ENCODE data around the gene NTSR2.

The NTSR2 gene

DNA sequence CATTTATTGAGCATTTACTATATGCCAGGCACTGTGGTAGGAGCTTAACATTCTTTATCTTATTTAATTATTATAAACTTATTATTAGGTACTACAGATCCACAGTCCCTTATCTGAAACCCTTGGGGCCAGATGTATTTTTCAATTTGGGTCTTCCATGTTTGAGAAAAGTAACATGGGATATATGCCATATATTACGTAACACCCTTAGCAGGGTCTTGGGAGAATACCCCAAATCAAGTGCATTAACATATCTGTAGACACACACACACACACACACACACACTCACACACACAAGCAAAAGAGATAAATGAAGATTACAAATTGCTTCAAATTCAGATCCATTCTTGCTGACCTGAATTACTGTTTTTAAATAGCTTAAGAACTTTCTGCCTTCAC is 13.7 kb downstream of the NTSR2 start:
- no peaks in the 10 kb centered on the region for H3F3A ChIP-seq (ENCODE audit: control insufficient read depth, insufficient read depth)
- no peaks in the 10 kb centered on the region for H3K9me2 ChIP-seq (replicated peaks; ENCODE audit: control insufficient read depth, low read length)
- no peaks in the 10 kb centered on the region for H4K20me1 ChIP-seq (ENCODE audit: control insufficient read depth, insufficient read depth, low read depth, low read length)
- no peak overlapping the region for H3K4me2 ChIP-seq (ENCODE audit: low read length)
- H3K79me2 ChIP-seq (ENCODE audit: control insufficient read depth, low read length): no peaks in the 10 kb centered on the region
- no peaks in the 10 kb centered on the region for H3K9me3 ChIP-seq (ENCODE audit: control insufficient read depth, insufficient read depth, low read length)
- no peak overlapping the region for H3K4me3 ChIP-seq (ENCODE audit: low read length)
- no peak overlapping the region for H3K27ac ChIP-seq (ENCODE audit: low read depth, low read length)
- TF ChIP-seq, protein P1, sequence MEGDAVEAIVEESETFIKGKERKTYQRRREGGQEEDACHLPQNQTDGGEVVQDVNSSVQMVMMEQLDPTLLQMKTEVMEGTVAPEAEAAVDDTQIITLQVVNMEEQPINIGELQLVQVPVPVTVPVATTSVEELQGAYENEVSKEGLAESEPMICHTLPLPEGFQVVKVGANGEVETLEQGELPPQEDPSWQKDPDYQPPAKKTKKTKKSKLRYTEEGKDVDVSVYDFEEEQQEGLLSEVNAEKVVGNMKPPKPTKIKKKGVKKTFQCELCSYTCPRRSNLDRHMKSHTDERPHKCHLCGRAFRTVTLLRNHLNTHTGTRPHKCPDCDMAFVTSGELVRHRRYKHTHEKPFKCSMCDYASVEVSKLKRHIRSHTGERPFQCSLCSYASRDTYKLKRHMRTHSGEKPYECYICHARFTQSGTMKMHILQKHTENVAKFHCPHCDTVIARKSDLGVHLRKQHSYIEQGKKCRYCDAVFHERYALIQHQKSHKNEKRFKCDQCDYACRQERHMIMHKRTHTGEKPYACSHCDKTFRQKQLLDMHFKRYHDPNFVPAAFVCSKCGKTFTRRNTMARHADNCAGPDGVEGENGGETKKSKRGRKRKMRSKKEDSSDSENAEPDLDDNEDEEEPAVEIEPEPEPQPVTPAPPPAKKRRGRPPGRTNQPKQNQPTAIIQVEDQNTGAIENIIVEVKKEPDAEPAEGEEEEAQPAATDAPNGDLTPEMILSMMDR (IDR thresholded peaks at IDR 0.05; ENCODE audit: low read depth, low read length, poor library complexity, severe bottlenecking): no peak
- TF ChIP-seq EZH2phosphoT487 (IDR thresholded peaks at IDR 0.05; ENCODE audit: borderline replicate concordance, low read length): no peak
- H3K36me3 ChIP-seq (ENCODE audit: control insufficient read depth, low read length): no peaks in the 10 kb centered on the region
- no peaks in the 10 kb centered on the region for H3K4me1 ChIP-seq (ENCODE audit: control insufficient read depth, low read length)
- peaks cover 5% of the 10 kb centered on the region; the same call in 1 of the 2 replicates for H3K27me3 ChIP-seq (ENCODE audit: control insufficient read depth, low read length)

DNA sequence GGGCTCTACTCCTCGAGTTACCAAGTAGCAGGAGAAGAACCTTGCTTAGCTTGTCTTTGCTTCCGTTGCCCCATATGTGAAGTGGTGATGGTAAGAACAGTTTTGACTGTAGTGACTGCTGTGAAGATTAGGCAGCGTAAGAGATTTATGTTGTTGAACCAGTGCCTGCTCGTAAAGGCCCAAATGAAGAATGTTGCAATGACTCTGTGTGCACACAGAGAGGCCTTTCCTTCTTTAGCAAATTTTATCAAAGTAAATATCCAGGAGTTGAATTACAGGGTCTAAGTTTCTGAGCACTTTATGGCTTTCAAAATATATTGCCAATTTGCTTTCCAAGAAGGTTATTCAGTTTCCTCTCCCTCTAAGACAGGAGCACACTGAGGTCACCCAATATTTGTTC is 14.5 kb downstream of the NTSR2 start:
- Histone ChIP-seq H3K9me3 (ENCODE audit: control insufficient read depth, insufficient read depth, low read length) (no peaks in the 10 kb centered on the region), H3K79me2 (ENCODE audit: control insufficient read depth, low read length) (no peaks in the 10 kb centered on the region), H3K27me3 (ENCODE audit: control insufficient read depth, low read length) (peaks cover 12% of the 10 kb centered on the region; the same call in 1 of the 2 replicates), H3K4me3 (ENCODE audit: low read length) (no peak overlapping the region), H3K27ac (ENCODE audit: low read depth, low read length) (no peak overlapping the region), H3K9me2 (replicated peaks; ENCODE audit: control insufficient read depth, low read length) (no peaks in the 10 kb centered on the region), H3K4me2 (ENCODE audit: low read length) (no peak overlapping the region), H3F3A (ENCODE audit: control insufficient read depth, insufficient read depth) (no peaks in the 10 kb centered on the region), H3K36me3 (ENCODE audit: control insufficient read depth, low read length) (no peaks in the 10 kb centered on the region), H3K4me1 (ENCODE audit: control insufficient read depth, low read length) (no peaks in the 10 kb centered on the region), H4K20me1 (ENCODE audit: control insufficient read depth, insufficient read depth, low read depth, low read length) (no peaks in the 10 kb centered on the region)
- TF ChIP-seq, protein P1 (IDR thresholded peaks at IDR 0.05; ENCODE audit: low read depth, low read length, poor library complexity, severe bottlenecking): no peak
- no peak for TF ChIP-seq EZH2phosphoT487 (IDR thresholded peaks at IDR 0.05; ENCODE audit: borderline replicate concordance, low read length)

DNA sequence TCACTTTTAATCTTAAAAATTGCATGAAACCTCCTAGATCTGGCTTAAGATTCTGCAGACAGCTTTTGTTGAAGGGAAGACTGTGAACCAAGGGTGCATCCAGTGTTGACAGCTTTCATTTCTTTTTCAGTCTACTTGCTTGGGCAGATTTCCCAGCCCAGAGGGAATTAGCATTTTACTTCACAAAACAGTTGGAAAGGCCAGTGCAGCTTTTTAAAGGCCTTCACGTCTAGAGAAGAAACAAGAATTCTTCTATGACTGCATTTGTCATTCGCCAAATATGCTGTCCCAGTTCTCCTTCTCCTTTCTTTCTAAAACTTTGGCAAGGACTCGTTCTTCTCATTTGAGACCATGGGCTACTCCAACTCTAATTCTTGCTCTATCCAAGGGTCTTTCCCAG is 17.4 kb downstream of the NTSR2 start:
- no peak overlapping the region for H3K27ac ChIP-seq (ENCODE audit: low read depth, low read length)

More for the DNA sequence above, 17.4 kb downstream of the NTSR2 start:
- peaks cover 14% of the 10 kb centered on the region; the same call in 1 of the 2 replicates for H3K27me3 ChIP-seq (ENCODE audit: control insufficient read depth, low read length)
- H3K36me3 ChIP-seq (ENCODE audit: control insufficient read depth, low read length): no peaks in the 10 kb centered on the region
- H4K20me1 ChIP-seq (ENCODE audit: control insufficient read depth, insufficient read depth, low read depth, low read length): no peaks in the 10 kb centered on the region
- H3F3A ChIP-seq (ENCODE audit: control insufficient read depth, insufficient read depth): no peaks in the 10 kb centered on the region
- no peaks in the 10 kb centered on the region for H3K79me2 ChIP-seq (ENCODE audit: control insufficient read depth, low read length)
- TF ChIP-seq EZH2phosphoT487 (IDR thresholded peaks at IDR 0.05; ENCODE audit: borderline replicate concordance, low read length): no peak
- TF ChIP-seq, protein P1 (IDR thresholded peaks at IDR 0.05; ENCODE audit: low read depth, low read length, poor library complexity, severe bottlenecking): no peak
- no peaks in the 10 kb centered on the region for H3K9me3 ChIP-seq (ENCODE audit: control insufficient read depth, insufficient read depth, low read length)
- H3K4me1 ChIP-seq (ENCODE audit: control insufficient read depth, low read length): no peaks in the 10 kb centered on the region
- H3K4me2 ChIP-seq (ENCODE audit: low read length): no peak overlapping the region
- H3K4me3 ChIP-seq (ENCODE audit: low read length): no peak overlapping the region
- no peaks in the 10 kb centered on the region for H3K9me2 ChIP-seq (replicated peaks; ENCODE audit: control insufficient read depth, low read length)

Data from DOHH2 (cell line).